ENCODE data around the gene TAGLN3. TPM values are rescaled to one million over a fixed set of nuclear protein-coding genes. Genes with fewer than 3 reads are reported as not detected.

TAGLN3 gene
- polyA plus RNA-seq, 1 of the 3 experiments (the other 2 are of a cell fraction): 19.6 TPM

GRCh38 chr3:111949712-111950111, 49.0 kb upstream of the TAGLN3 start:
- no peaks in the 10 kb centered on the region for H4K20me1 ChIP-seq (ENCODE audit: insufficient read depth)
- no peak for DNase-seq
- CTCF ChIA-PET: interaction anchor here (2.5 kb wide), 1 partner anchor 232 kb away, joined by 10 read pairs; no protein-coding TSS in a partner anchor
- peaks cover 6% of the 10 kb centered on the region; the same call in 1 of the 2 replicates for H3K79me2 ChIP-seq (ENCODE audit: insufficient read depth)
- no peak for TF ChIP-seq MAX (IDR thresholded peaks at IDR 0.05; ENCODE audit: low read depth)
- TF ChIP-seq YY1 (IDR thresholded peaks at IDR 0.05; ENCODE audit: low read depth): no peak
- no peak for TF ChIP-seq RXRA (IDR thresholded peaks at IDR 0.05; ENCODE audit: borderline replicate concordance, low read depth)
- TF ChIP-seq EP300 (IDR thresholded peaks at IDR 0.05; ENCODE audit: borderline replicate concordance in 1 of 2, low read depth in 1 of 2, low read length in 1 of 2): no peak
- TF ChIP-seq, protein P1, sequence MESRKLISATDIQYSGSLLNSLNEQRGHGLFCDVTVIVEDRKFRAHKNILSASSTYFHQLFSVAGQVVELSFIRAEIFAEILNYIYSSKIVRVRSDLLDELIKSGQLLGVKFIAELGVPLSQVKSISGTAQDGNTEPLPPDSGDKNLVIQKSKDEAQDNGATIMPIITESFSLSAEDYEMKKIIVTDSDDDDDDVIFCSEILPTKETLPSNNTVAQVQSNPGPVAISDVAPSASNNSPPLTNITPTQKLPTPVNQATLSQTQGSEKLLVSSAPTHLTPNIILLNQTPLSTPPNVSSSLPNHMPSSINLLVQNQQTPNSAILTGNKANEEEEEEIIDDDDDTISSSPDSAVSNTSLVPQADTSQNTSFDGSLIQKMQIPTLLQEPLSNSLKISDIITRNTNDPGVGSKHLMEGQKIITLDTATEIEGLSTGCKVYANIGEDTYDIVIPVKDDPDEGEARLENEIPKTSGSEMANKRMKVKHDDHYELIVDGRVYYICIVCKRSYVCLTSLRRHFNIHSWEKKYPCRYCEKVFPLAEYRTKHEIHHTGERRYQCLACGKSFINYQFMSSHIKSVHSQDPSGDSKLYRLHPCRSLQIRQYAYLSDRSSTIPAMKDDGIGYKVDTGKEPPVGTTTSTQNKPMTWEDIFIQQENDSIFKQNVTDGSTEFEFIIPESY (IDR thresholded peaks at IDR 0.05; ENCODE audit: borderline replicate concordance, low read depth): no peak
- TF ChIP-seq RCOR1 (IDR thresholded peaks at IDR 0.05; ENCODE audit: low read length): no peak
- TF ChIP-seq GATA2 (CRISPR knock-in tag; IDR thresholded peaks at IDR 0.05): no peak
- no peak for TF ChIP-seq NFIC (IDR thresholded peaks at IDR 0.05; ENCODE audit: borderline replicate concordance)
- TF ChIP-seq, protein P2, sequence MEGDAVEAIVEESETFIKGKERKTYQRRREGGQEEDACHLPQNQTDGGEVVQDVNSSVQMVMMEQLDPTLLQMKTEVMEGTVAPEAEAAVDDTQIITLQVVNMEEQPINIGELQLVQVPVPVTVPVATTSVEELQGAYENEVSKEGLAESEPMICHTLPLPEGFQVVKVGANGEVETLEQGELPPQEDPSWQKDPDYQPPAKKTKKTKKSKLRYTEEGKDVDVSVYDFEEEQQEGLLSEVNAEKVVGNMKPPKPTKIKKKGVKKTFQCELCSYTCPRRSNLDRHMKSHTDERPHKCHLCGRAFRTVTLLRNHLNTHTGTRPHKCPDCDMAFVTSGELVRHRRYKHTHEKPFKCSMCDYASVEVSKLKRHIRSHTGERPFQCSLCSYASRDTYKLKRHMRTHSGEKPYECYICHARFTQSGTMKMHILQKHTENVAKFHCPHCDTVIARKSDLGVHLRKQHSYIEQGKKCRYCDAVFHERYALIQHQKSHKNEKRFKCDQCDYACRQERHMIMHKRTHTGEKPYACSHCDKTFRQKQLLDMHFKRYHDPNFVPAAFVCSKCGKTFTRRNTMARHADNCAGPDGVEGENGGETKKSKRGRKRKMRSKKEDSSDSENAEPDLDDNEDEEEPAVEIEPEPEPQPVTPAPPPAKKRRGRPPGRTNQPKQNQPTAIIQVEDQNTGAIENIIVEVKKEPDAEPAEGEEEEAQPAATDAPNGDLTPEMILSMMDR (IDR thresholded peaks at IDR 0.05): no peak
- H3K36me3 ChIP-seq (replicated peaks in 1 of 2; ENCODE audit: control insufficient read depth in 1 of 2, insufficient read depth in 2 of 2, low read length in 1 of 2): peaks cover 31 to 64% of the 10 kb centered on the region in 2 experiments
- WGBS (ENCODE audit: low lambda C conversion rate): 93% methylated on average over 3 of the region's 3 CpGs
- no peak overlapping the region for H3K4me3 ChIP-seq (ENCODE audit: low read depth in 2 of 2, low read length in 1 of 2)
- POLR2A ChIA-PET: no interaction called here
- H2AFZ ChIP-seq (ENCODE audit: low read depth): no peak overlapping the region
- H3F3A ChIP-seq (replicated peaks; ENCODE audit: insufficient read depth): peaks cover 16% of the 10 kb centered on the region
- H3K4me1 ChIP-seq (ENCODE audit: control insufficient read depth in 1 of 2, insufficient read depth in 2 of 2, low read depth in 1 of 2, low read length in 1 of 2): peaks cover 8 to 18% of the 10 kb centered on the region in 2 experiments; a peak in 2 of 4 replicates
- H3K4me2 ChIP-seq: no peak overlapping the region
- no peaks in the 10 kb centered on the region for H3K9me3 ChIP-seq
- H3K9me2 ChIP-seq: no peaks in the 10 kb centered on the region
- H3K9ac ChIP-seq: no peak overlapping the region
- H3K27ac ChIP-seq (ENCODE audit: low read depth in 2 of 2, low read length in 1 of 2): no peak overlapping the region
- H3K27me3 ChIP-seq (ENCODE audit: insufficient read depth): no peaks in the 10 kb centered on the region

- ChIA-PET CTCF (interaction anchor here (0.9 to 2.5 kb wide), 4 partner anchors 17 to 236 kb away, joined by 3 to 10 read pairs (median 4); no protein-coding TSS in a partner anchor), POLR2A (no interaction called here)
- Histone ChIP-seq H3K4me2 (no peak overlapping the region), H3K79me2 (ENCODE audit: insufficient read depth) (peaks cover 9% of the 10 kb centered on the region), H3K4me3 (ENCODE audit: low read depth in 2 of 2, low read length in 1 of 2) (no peak overlapping the region), H3K9ac (no peak overlapping the region), H3K27ac (ENCODE audit: low read depth in 2 of 2, low read length in 1 of 2) (no peak overlapping the region), H3K9me3 (no peaks in the 10 kb centered on the region), H3K4me1 (ENCODE audit: control insufficient read depth in 1 of 2, insufficient read depth in 2 of 2, low read depth in 1 of 2, low read length in 1 of 2) (peaks cover 9 to 18% of the 10 kb centered on the region in 2 experiments; a peak in 2 of 4 replicates), H3K27me3 (ENCODE audit: insufficient read depth) (no peaks in the 10 kb centered on the region), H3K36me3 (replicated peaks in 1 of 2; ENCODE audit: control insufficient read depth in 1 of 2, insufficient read depth in 2 of 2, low read length in 1 of 2) (peaks cover 27 to 65% of the 10 kb centered on the region in 2 experiments), H2AFZ (ENCODE audit: low read depth) (no peak overlapping the region), H3K9me2 (no peaks in the 10 kb centered on the region), H4K20me1 (ENCODE audit: insufficient read depth) (no peaks in the 10 kb centered on the region), H3F3A (replicated peaks; ENCODE audit: insufficient read depth) (peaks cover 16% of the 10 kb centered on the region)
- 95% methylated on average over 2 of the region's 2 CpGs for WGBS (ENCODE audit: low lambda C conversion rate)
- DNase-seq: no peak
- TF ChIP-seq IRF3 (IDR thresholded peaks at IDR 0.05; ENCODE audit: low read depth, low read length): no peak
- TF ChIP-seq NFIC (IDR thresholded peaks at IDR 0.05; ENCODE audit: borderline replicate concordance): no peak
- no peak for TF ChIP-seq SIN3A (IDR thresholded peaks at IDR 0.05; ENCODE audit: borderline replicate concordance, low read depth, low read length)
- TF ChIP-seq, protein P3, sequence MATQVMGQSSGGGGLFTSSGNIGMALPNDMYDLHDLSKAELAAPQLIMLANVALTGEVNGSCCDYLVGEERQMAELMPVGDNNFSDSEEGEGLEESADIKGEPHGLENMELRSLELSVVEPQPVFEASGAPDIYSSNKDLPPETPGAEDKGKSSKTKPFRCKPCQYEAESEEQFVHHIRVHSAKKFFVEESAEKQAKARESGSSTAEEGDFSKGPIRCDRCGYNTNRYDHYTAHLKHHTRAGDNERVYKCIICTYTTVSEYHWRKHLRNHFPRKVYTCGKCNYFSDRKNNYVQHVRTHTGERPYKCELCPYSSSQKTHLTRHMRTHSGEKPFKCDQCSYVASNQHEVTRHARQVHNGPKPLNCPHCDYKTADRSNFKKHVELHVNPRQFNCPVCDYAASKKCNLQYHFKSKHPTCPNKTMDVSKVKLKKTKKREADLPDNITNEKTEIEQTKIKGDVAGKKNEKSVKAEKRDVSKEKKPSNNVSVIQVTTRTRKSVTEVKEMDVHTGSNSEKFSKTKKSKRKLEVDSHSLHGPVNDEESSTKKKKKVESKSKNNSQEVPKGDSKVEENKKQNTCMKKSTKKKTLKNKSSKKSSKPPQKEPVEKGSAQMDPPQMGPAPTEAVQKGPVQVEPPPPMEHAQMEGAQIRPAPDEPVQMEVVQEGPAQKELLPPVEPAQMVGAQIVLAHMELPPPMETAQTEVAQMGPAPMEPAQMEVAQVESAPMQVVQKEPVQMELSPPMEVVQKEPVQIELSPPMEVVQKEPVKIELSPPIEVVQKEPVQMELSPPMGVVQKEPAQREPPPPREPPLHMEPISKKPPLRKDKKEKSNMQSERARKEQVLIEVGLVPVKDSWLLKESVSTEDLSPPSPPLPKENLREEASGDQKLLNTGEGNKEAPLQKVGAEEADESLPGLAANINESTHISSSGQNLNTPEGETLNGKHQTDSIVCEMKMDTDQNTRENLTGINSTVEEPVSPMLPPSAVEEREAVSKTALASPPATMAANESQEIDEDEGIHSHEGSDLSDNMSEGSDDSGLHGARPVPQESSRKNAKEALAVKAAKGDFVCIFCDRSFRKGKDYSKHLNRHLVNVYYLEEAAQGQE (IDR thresholded peaks at IDR 0.05; ENCODE audit: low read depth, low read length): peak; percentile 63; the same call in 1 of the 2 replicates
- TF ChIP-seq RFX5 (IDR thresholded peaks at IDR 0.05; ENCODE audit: low read length): no peak
These were observed 47.7 kb upstream of the TAGLN3 start for GRCh38 chr3:111951032-111951431.

All from SK-N-SH (cell line).